Panc1 (cell line): ENCODE data around the gene SDC3. TPM values are rescaled to one million over a fixed set of nuclear protein-coding genes. Genes with fewer than 3 reads are reported as not detected.

Source experiments
- ATAC-seq: fragments of 200-7000 bp; cut with Tn5 transposase; 2 replicates; pipeline ENCODE4 v1.9.1; 2020; ENCODE audit warnings: mild to moderate bottlenecking, moderate library complexity
- BruUV-seq: library from RNA; stranded (reverse); fragments of 400-500 nt; replicated peaks from 2 replicates; lab custom pipeline; 2021; lab: Mats Ljungman, UMichigan
- CTCF ChIA-PET: fragments of 300-600 bp; sonication (Branson Sonifier 250); formaldehyde crosslinking; loops from one replicate; lab custom pipeline; 2022; ENCODE audit warnings: antibody characterized with exemption; lab: Charles Lee
- POLR2A ChIA-PET: fragments of 300-600 bp; sonication (Branson Sonifier 250); formaldehyde crosslinking; loops from one replicate; lab custom pipeline; 2022; ENCODE audit warnings: antibody characterized with exemption; lab: Charles Lee
- DNase-seq: peaks from one replicate; pipeline ENCODE4 v3.0.0-alpha.2; 2010; ENCODE audit warnings: low read depth, low spot score
- H3K27ac ChIP-seq: 2 replicates; pipeline ENCODE4 v1.5.1; 2011; ENCODE audit warnings: mild to moderate bottlenecking, low read length, inconsistent platforms
- H3K27me3 ChIP-seq: fragments of 200-500 bp; sonication (Bioruptor generic); 2 replicates; pipeline ENCODE4 v1.6.0; 2014; ENCODE audit warnings: low read length, inconsistent platforms; ENCODE audit not compliant: control insufficient read depth, insufficient read depth
- H3K36me3 ChIP-seq: fragments of 200-500 bp; sonication (Bioruptor generic); 2 replicates; pipeline ENCODE4 v1.5.1; 2014; ENCODE audit warnings: inconsistent platforms, mild to moderate bottlenecking, low read length, moderate library complexity; ENCODE audit not compliant: control insufficient read depth, insufficient read depth
- H3K4me1 ChIP-seq: 2 replicates; pipeline ENCODE4 v1.5.1; 2011; ENCODE audit warnings: inconsistent platforms, mild to moderate bottlenecking, low read length, moderate library complexity; ENCODE audit not compliant: control insufficient read depth, insufficient read depth
- H3K4me3 ChIP-seq, 2 experiments: 2 replicates each; pipeline ENCODE4 v1.5.1; 2011 to 2012; ENCODE audit warnings: low read depth in 2 of 2, low read length in 2 of 2, mild to moderate bottlenecking in 2 of 2, inconsistent platforms in 1 of 2, moderate library complexity in 1 of 2
- H3K9me3 ChIP-seq: fragments of 200-500 bp; sonication (Bioruptor generic); 2 replicates; pipeline ENCODE4 v1.5.1; 2014; ENCODE audit warnings: low read depth, mild to moderate bottlenecking, inconsistent platforms, low read length, moderate library complexity; ENCODE audit not compliant: control insufficient read depth, insufficient read depth
- CTCF ChIP-seq: fragments of 450-650 bp; IDR thresholded peaks from 2 replicates; pipeline ENCODE4 v1.5.1; 2017; ENCODE audit warnings: mild to moderate bottlenecking
- POLR2AphosphoS5 ChIP-seq: IDR thresholded peaks from 2 replicates; pipeline ENCODE4 v1.6.1; 2012; ENCODE audit warnings: mild to moderate bottlenecking, low read depth, low read length, moderate library complexity
- REST ChIP-seq, 2 experiments: IDR thresholded peaks; 2 replicates each; pipeline ENCODE4 v1.6.1; 2011 to 2012; ENCODE audit warnings: low read depth in 2 of 2, control low read depth in 1 of 2, low read length in 1 of 2, mild to moderate bottlenecking in 1 of 2, moderate library complexity in 1 of 2; ENCODE audit not compliant: insufficient read depth in 1 of 2
- SIN3A ChIP-seq: IDR thresholded peaks from 2 replicates; pipeline ENCODE4 v1.6.1; 2012; ENCODE audit warnings: low read depth, mild to moderate bottlenecking, low read length, moderate library complexity, borderline replicate concordance; ENCODE audit not compliant: insufficient read depth
- TCF7L2 ChIP-seq: IDR thresholded peaks from 2 replicates; pipeline ENCODE4 v1.6.1; 2011; ENCODE audit warnings: mild to moderate bottlenecking, low read depth, low read length, inconsistent platforms
- in situ Hi-C: cut with HindIII; loops from 2 replicates; pipeline ENCODE4 v1.10.0; 2016; ENCODE audit warnings: low sequenced_read_pairs, low pct_unique_long_range_greater_than_20kb
- intact Hi-C: fragments of 100-400 bp; cut with micrococcal nuclease; formaldehyde crosslinking; loops from one replicate; pipeline ENCODE4 v1.10.0; 2022; ENCODE audit not compliant: unreplicated experiment
- total RNA-seq: library from RNA; stranded (reverse); gene quantifications from one replicate; pipeline ENCODE4 v1.2.1, GENCODE V29; 2021; ENCODE audit not compliant: unreplicated experiment

Gene SDC3
- total RNA-seq, 1 experiment from 2014 or later, result 36.1 TPM

GRCh38 chr1:30844631-30845030, 63.9 kb downstream of the SDC3 start:
- Histone ChIP-seq H3K4me3 (no peak overlapping the region), H3K36me3 (no peaks in the 10 kb centered on the region), H3K27ac (no peak overlapping the region), H3K9me3 (no peaks in the 10 kb centered on the region), H3K4me1 (no peaks in the 10 kb centered on the region), H3K27me3 (no peaks in the 10 kb centered on the region)
- intact Hi-C loops, result no loop called here
- DNase-seq (no peak), ATAC-seq (no peak)
- ChIA-PET POLR2A (no interaction called here), CTCF (no interaction called here)
- in situ Hi-C loops, result no loop called here
- no TSS peak for BruUV-seq
- TF ChIP-seq TCF7L2, result no peak
- no peak for TF ChIP-seq CTCF
- TF ChIP-seq REST (IDR thresholded peaks at IDR 0.05; ENCODE audit: insufficient read depth in 1 of 2, low read depth in 2 of 2, low read length in 1 of 2), result no peak
- TF ChIP-seq SIN3A, result no peak
- no peak for TF ChIP-seq POLR2AphosphoS5

- no peak overlapping the region for H3K27ac ChIP-seq
- H3K9me3 ChIP-seq, result no peaks in the 10 kb centered on the region
- CTCF ChIA-PET, result interaction anchor here (0.7 kb wide), 1 partner anchor 8 kb away, joined by 9 read pairs; no protein-coding TSS in a partner anchor
- intact Hi-C loops, result no loop called here
- POLR2A ChIA-PET, result no interaction called here
- in situ Hi-C loops, result no loop called here
- TF ChIP-seq REST (IDR thresholded peaks at IDR 0.05; ENCODE audit: insufficient read depth in 1 of 2, low read depth in 2 of 2, low read length in 1 of 2) (no peak), TCF7L2 (no peak), CTCF (no peak)
- H3K36me3 ChIP-seq, result no peaks in the 10 kb centered on the region
- no peak for DNase-seq
- H3K27me3 ChIP-seq, result no peaks in the 10 kb centered on the region
- no TSS peak for BruUV-seq
- H3K4me1 ChIP-seq, result no peaks in the 10 kb centered on the region
- no peak for ATAC-seq
- no peak overlapping the region for H3K4me3 ChIP-seq
Measured at GRCh38 chr1:30842697-30843354, 65.7 kb downstream of the SDC3 start.
